Coronary artery (tissue), 2 donors: ENCODE measurements around the gene SDR9C7.
"Not testable (repeated sequence)": the region's sequence is repeated elsewhere in the genome, so short reads cannot be mapped to it uniquely, and the experiment has no call there.

Experiments used
- DNase-seq: peaks from one replicate; pipeline ENCODE4 v3.0.0-alpha.2; 2017; ENCODE audit warnings: low spot score
- H3K27ac ChIP-seq, 2 donors: fragments of 200-600 bp; sonication (generic); one replicate each; pipeline ENCODE4 v1.5.1; 2016 to 2019
- H3K4me3 ChIP-seq: fragments of 200-600 bp; sonication (generic); 2 replicates; pipeline ENCODE4 v1.5.1; 2016; ENCODE audit warnings: mild to moderate bottlenecking, moderate library complexity
- TF ChIP-seq, protein P1 (sequence below): fragments of 200-600 bp; sonication (generic); IDR thresholded peaks from one replicate; pipeline ENCODE4 v1.5.1; 2019; ENCODE audit warnings: antibody characterized with exemption

SDR9C7 gene

GRCh38 chr12:56894698-56895368, 39.4 kb downstream of the SDR9C7 start:
- no peak overlapping the region for H3K27ac ChIP-seq
- DNase-seq: no peak
- no peak overlapping the region for H3K4me3 ChIP-seq
- TF ChIP-seq, protein P1, sequence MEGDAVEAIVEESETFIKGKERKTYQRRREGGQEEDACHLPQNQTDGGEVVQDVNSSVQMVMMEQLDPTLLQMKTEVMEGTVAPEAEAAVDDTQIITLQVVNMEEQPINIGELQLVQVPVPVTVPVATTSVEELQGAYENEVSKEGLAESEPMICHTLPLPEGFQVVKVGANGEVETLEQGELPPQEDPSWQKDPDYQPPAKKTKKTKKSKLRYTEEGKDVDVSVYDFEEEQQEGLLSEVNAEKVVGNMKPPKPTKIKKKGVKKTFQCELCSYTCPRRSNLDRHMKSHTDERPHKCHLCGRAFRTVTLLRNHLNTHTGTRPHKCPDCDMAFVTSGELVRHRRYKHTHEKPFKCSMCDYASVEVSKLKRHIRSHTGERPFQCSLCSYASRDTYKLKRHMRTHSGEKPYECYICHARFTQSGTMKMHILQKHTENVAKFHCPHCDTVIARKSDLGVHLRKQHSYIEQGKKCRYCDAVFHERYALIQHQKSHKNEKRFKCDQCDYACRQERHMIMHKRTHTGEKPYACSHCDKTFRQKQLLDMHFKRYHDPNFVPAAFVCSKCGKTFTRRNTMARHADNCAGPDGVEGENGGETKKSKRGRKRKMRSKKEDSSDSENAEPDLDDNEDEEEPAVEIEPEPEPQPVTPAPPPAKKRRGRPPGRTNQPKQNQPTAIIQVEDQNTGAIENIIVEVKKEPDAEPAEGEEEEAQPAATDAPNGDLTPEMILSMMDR: no peak

DNA sequence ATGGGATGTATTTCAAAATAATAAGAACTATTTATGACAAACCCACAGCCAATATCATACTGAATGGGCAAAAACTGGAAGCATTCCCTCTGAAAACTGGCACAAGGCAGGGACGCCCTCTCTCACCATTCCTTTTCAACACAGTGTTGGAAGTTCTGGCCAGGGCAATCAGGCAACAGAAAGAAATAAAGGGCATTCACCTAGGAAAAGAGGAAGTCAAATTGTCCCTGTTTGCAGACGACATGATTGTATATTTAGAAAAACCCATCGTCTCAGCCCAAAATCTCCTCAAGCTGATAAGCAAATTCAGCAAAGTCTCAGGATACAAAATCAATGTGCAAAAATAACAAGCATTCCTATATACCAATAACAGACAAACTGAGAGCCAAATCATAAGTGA, 42.3 kb downstream of the SDR9C7 start:
- H3K27ac ChIP-seq, H3K4me3 ChIP-seq, DNase-seq: not testable (repeated sequence)

- DNase-seq: no peak
- no peak overlapping the region for H3K4me3 ChIP-seq
These were observed 47.9 kb downstream of the SDR9C7 start for GRCh38 chr12:56886319-56886718.

DNA sequence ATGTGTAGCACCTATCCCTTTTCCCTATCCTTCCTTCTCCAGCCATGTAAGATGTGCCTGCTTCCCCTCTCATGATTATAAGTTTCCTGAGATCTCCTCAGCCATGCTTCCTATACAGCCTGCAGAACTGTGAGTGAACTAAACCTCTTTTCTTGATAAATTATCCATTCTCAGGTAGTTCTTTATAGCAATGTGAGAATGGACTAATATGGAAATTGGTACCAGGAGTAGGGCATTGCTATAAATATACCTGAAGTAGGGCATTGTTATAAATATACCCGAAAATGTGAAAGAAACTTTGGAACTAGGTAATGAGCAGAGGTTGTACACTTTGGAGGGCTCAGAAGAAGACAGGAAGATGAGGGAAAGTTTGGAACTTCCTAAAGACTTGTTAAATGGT, 48.9 kb downstream of the SDR9C7 start:
- Histone ChIP-seq H3K27ac (no peak overlapping the region), H3K4me3 (no peak overlapping the region)
- TF ChIP-seq, protein P1: no peak
- no peak for DNase-seq

More at GRCh38 chr12:56886319-56886718, 47.9 kb downstream of the SDR9C7 start:
- TF ChIP-seq, protein P1: no peak
- no peak overlapping the region for H3K27ac ChIP-seq

- DNase-seq: no peak
- no peak overlapping the region for H3K27ac ChIP-seq
- no peak overlapping the region for H3K4me3 ChIP-seq
- TF ChIP-seq, protein P1: no peak
These were observed 49.8 kb downstream of the SDR9C7 start for GRCh38 chr12:56884421-56884820.

DNA sequence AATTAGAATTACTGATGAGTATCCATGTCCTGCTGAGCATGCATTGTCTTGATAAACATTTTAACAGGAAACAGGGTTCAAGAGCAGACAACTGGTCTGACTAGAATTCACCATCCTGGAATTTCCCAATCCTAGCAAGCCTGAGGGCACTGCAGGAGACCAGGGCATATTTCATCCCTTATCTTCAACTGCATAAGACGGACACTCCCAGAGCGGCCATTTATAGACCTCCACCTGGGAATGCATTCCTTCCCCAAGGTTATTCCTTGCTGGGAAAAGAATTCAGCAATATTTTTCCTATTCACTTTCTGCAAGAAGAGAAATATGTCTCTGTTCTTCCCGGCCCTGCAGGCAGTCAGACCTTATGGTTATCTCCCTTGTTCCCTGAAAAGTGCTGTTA, 51.8 kb downstream of the SDR9C7 start:
- H3K27ac ChIP-seq, DNase-seq, H3K4me3 ChIP-seq: not testable (repeated sequence)

DNA sequence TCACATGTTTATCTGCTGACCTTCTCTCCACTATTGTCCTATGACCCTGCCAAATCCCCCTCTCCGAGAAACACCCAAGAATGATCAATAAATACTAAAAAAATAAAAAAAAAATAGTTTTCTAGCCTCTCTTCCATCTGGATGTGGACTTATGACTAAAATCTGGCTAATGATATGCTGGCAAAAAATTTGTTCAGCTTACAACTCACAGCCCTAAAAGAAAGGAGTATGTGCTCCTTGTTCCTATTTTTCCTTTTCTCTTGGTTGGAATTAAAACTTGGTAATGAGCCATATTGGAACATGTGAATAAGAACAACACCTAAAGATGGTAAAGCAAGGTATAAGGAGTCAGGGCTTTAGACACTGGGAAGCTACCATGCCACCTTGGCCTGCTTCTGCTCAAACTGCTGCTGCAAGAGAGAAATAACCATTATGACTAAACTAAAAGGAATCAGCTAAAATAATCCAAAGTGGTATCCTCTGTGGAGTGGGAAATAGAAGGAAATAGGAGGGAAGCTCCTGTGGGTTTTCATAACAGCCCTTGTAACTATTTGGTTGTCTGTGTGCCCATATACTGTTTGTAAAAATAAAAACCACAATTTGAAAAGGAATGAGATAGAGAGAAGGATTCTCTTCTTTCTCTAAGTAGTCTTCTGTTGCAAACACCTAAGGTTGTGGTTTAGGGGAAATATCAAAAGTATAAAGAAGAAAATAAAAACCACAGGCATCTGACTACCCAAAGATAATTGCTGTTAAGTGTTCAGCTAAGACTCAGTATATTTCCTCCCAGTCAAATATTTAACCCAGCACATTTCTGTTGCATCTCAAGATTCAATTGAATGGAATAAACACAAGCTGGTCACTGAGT, 53.8 kb downstream of the SDR9C7 start:
- Histone ChIP-seq H3K4me3 (no peak overlapping the region), H3K27ac (no peak overlapping the region)
- no peak for DNase-seq
- TF ChIP-seq, protein P1: no peak

- H3K27ac ChIP-seq, DNase-seq, H3K4me3 ChIP-seq: not testable (repeated sequence)
These were observed 54.7 kb downstream of the SDR9C7 start for GRCh38 chr12:56879240-56880124.
